Neuronal stem cell (in vitro differentiated cells): ENCODE results near the gene TOM1.

Source experiments
- DNase-seq: peaks from one replicate; pipeline ENCODE4 v3.0.0-alpha.2; 2013; ENCODE audit warnings: low spot score
- H2AFZ ChIP-seq: one replicate; pipeline ENCODE4 v1.6.1; 2013; ENCODE audit warnings: mild to moderate bottlenecking, low read length, inconsistent platforms
- H2AK5ac ChIP-seq: 2 replicates; pipeline ENCODE4 v1.6.1; 2013; ENCODE audit warnings: low read depth, mild to moderate bottlenecking, inconsistent platforms, low read length, moderate library complexity, mixed read lengths
- H2BK120ac ChIP-seq: 2 replicates; pipeline ENCODE4 v1.6.1; 2013; ENCODE audit warnings: low read depth, mild to moderate bottlenecking, inconsistent platforms, low read length, moderate library complexity, mixed read lengths
- H2BK12ac ChIP-seq: one replicate; pipeline ENCODE4 v1.6.1; 2013; ENCODE audit warnings: low read length, inconsistent platforms
- H2BK15ac ChIP-seq: 2 replicates; pipeline ENCODE4 v1.6.1; 2013; ENCODE audit warnings: mild to moderate bottlenecking, low read length, inconsistent platforms, mixed read lengths
- H2BK5ac ChIP-seq: one replicate; pipeline ENCODE4 v1.6.1; 2013; ENCODE audit warnings: inconsistent platforms, mild to moderate bottlenecking, low read length, moderate library complexity
- H3K14ac ChIP-seq: one replicate; pipeline ENCODE4 v1.6.1; 2013; ENCODE audit warnings: low read length, inconsistent platforms
- H3K18ac ChIP-seq: 2 replicates; pipeline ENCODE4 v1.6.1; 2013; ENCODE audit warnings: low read length, inconsistent platforms
- H3K23ac ChIP-seq: 2 replicates; pipeline ENCODE4 v1.6.1; 2013; ENCODE audit warnings: low read depth, mild to moderate bottlenecking, mixed read lengths, low read length, inconsistent platforms; ENCODE audit not compliant: poor library complexity
- H3K27ac ChIP-seq: replicated peaks from 3 replicates; pipeline ENCODE4 v1.5.1; 2013; ENCODE audit warnings: low read length, inconsistent platforms
- H3K27me3 ChIP-seq, 3 experiments: 2 replicates each; pipeline ENCODE4 v1.6.1; 2013; ENCODE audit warnings: low read length in 3 of 3, mild to moderate bottlenecking in 2 of 3, inconsistent platforms in 1 of 3, low read depth in 1 of 3, mixed read lengths in 1 of 3, moderate library complexity in 1 of 3; ENCODE audit not compliant: control insufficient read depth in 3 of 3, insufficient read depth in 3 of 3
- H3K36me3 ChIP-seq, 2 donors: replicated peaks in 1 of 2; 2 replicates each; pipeline ENCODE4 v1.6.1; 2013; ENCODE audit warnings: low read length in 2 of 2; ENCODE audit not compliant: control insufficient read depth in 2 of 2, insufficient read depth in 2 of 2
- H3K4ac ChIP-seq: 2 replicates; pipeline ENCODE4 v1.6.1; 2013; ENCODE audit warnings: inconsistent platforms, mild to moderate bottlenecking, low read length, moderate library complexity
- H3K4me1 ChIP-seq, 2 donors: 1 replicate in 1 of 2; 2 replicates in 1 of 2; pipeline ENCODE4 v1.6.1; 2013; ENCODE audit warnings: low read length in 2 of 2, low read depth in 1 of 2; ENCODE audit not compliant: control insufficient read depth in 2 of 2, insufficient read depth in 1 of 2
- H3K4me2 ChIP-seq: one replicate; pipeline ENCODE4 v1.6.1; 2013; ENCODE audit warnings: mild to moderate bottlenecking, low read length, inconsistent platforms; ENCODE audit not compliant: insufficient read depth, poor library complexity, severe bottlenecking
- H3K4me3 ChIP-seq, 2 donors: 2 replicates each; pipeline ENCODE4 v1.5.1; 2013; ENCODE audit warnings: low read length in 2 of 2, mild to moderate bottlenecking in 2 of 2, inconsistent platforms in 1 of 2, moderate library complexity in 1 of 2
- H3K79me1 ChIP-seq: one replicate; pipeline ENCODE4 v1.6.1; 2013; ENCODE audit warnings: low read depth, mild to moderate bottlenecking, inconsistent platforms, low read length, moderate library complexity
- H3K9ac ChIP-seq: one replicate; pipeline ENCODE4 v1.6.1; 2013; ENCODE audit warnings: mild to moderate bottlenecking, low read depth, low read length, inconsistent platforms; ENCODE audit not compliant: poor library complexity
- H3K9me3 ChIP-seq, 2 donors: replicated peaks in 1 of 2; 2 replicates each; pipeline versions ENCODE3 to v1.6.1; 2013; ENCODE audit warnings: low read length in 2 of 2, mild to moderate bottlenecking in 2 of 2, inconsistent platforms in 1 of 2, low read depth in 1 of 2, mixed read lengths in 1 of 2, moderate library complexity in 1 of 2; ENCODE audit not compliant: control insufficient read depth in 2 of 2, insufficient read depth in 1 of 2
- H4K8ac ChIP-seq: one replicate; pipeline ENCODE4 v1.6.1; 2013; ENCODE audit warnings: low read depth, mild to moderate bottlenecking, inconsistent platforms, low read length, moderate library complexity
- H4K91ac ChIP-seq: one replicate; pipeline ENCODE4 v1.6.1; 2013; ENCODE audit warnings: low read length, low read depth, mild to moderate bottlenecking, inconsistent platforms; ENCODE audit not compliant: poor library complexity
- WGBS, 2 donors: extraction: QIAGEN DNeasy Blood & Tissue Kit; methylation state at CpG; one replicate each; pipeline ENCODE4 v1.1.7; 2013; ENCODE audit warnings: missing lambda C conversion rate in 2 of 2, mixed read lengths in 1 of 2; ENCODE audit not compliant: insufficient read length in 2 of 2, insufficient replicate concordance in 1 of 2; ENCODE audit errors: extremely low coverage in 2 of 2; 5-methylcytosine and 5-hydroxymethylcytosine counted together

Gene TOM1

DNA sequence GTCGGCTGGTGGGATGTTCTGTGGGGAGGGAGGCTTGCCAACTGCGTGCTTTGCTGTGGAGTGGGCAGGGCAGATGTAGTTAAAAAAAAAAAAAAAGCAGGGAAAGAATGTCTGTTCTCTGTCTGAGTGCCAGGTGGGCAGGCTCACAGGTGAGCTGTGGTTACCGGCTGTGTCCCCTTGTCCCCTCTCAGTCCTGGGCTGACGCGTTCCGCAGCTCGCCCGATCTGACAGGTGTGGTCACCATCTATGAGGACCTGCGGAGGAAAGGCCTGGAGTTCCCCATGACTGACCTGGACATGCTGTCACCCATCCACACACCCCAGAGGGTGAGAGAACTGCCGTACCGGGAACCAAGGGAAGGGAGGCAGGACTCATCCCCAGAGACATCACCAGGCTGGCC is 23.6 kb downstream of the TOM1 start:
- no peak overlapping the region for H3K9ac ChIP-seq
- H2AK5ac ChIP-seq: no peak overlapping the region
- H3K18ac ChIP-seq: no peak overlapping the region
- no peak overlapping the region for H4K91ac ChIP-seq
- no peak overlapping the region for H3K4me2 ChIP-seq
- no peak overlapping the region for H2BK5ac ChIP-seq
- no peak overlapping the region for H3K4me3 ChIP-seq
- H3K23ac ChIP-seq: peak overlapping the region; percentile 40
- peaks cover 1% of the 10 kb centered on the region for H3K79me1 ChIP-seq
- no peak overlapping the region for H2BK12ac ChIP-seq
- H2AFZ ChIP-seq: no peak overlapping the region
- WGBS, 2 donors: no CpG with 5 or more reads among the region's 11 CpGs
- H3K4ac ChIP-seq: no peak overlapping the region
- no peak overlapping the region for H3K27ac ChIP-seq
- no peak overlapping the region for H3K14ac ChIP-seq
- H4K8ac ChIP-seq: no peak overlapping the region
- no peak overlapping the region for H2BK15ac ChIP-seq
- H3K36me3 ChIP-seq: peaks cover 32 to 45% of the 10 kb centered on the region in 2 donors
- DNase-seq: no peak
- H3K9me3 ChIP-seq: no peaks in the 10 kb centered on the region
- no peak overlapping the region for H2BK120ac ChIP-seq
- no peaks in the 10 kb centered on the region for H3K4me1 ChIP-seq
- no peaks in the 10 kb centered on the region for H3K27me3 ChIP-seq

- Histone ChIP-seq H3K27ac (no peak overlapping the region), H2BK5ac (no peak overlapping the region), H3K23ac (no peak overlapping the region), H2AFZ (no peak overlapping the region), H3K79me1 (peaks cover 1% of the 10 kb centered on the region), H2BK15ac (no peak overlapping the region), H3K4me2 (no peak overlapping the region), H2BK12ac (no peak overlapping the region), H3K18ac (no peak overlapping the region), H2AK5ac (no peak overlapping the region), H3K4me1 (no peaks in the 10 kb centered on the region), H3K4ac (no peak overlapping the region), H4K8ac (no peak overlapping the region), H4K91ac (no peak overlapping the region), H3K36me3 (peaks cover 33 to 47% of the 10 kb centered on the region in 2 donors), H3K14ac (no peak overlapping the region), H2BK120ac (no peak overlapping the region), H3K9ac (no peak overlapping the region), H3K4me3 (no peak overlapping the region), H3K27me3 (no peaks in the 10 kb centered on the region), H3K9me3 (no peaks in the 10 kb centered on the region)
- no CpG with 5 or more reads among the region's 5 CpGs for WGBS, 2 donors
- no peak for DNase-seq
Observed at GRCh38 chr22:35324067-35324466, 24.4 kb downstream of the TOM1 start.

DNA sequence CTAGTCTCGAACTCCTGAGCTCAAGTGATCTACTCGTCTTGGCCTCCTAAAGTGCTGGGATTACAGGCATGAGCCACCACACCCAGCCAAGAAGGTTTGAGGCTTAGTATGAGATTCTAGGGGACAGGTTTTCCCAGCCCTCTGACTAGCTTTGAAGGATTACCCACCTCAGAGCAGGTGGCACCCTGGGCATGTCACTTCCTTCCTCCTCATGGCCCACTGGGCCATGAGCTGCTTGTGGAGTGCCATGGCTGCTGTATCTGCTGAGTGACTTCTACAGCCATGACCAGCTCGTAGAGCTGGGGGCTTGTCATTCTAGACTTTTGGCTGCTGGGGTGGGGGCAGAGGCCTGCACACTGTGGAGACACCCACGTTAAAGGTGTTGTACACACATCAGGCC is 25.1 kb downstream of the TOM1 start:
- no peak overlapping the region for H2BK120ac ChIP-seq
- no peaks in the 10 kb centered on the region for H3K4me1 ChIP-seq
- H2AK5ac ChIP-seq: no peak overlapping the region
- no peak overlapping the region for H3K4me3 ChIP-seq
- H2BK15ac ChIP-seq: no peak overlapping the region
- no peak overlapping the region for H3K4ac ChIP-seq
- no peak overlapping the region for H3K14ac ChIP-seq
- H3K9ac ChIP-seq: no peak overlapping the region
- no peak overlapping the region for H3K4me2 ChIP-seq
- H3K79me1 ChIP-seq: peaks cover 1% of the 10 kb centered on the region
- peaks cover 32 to 50% of the 10 kb centered on the region in 2 donors for H3K36me3 ChIP-seq
- H2BK5ac ChIP-seq: no peak overlapping the region
- no peak overlapping the region for H3K27ac ChIP-seq
- H3K27me3 ChIP-seq: no peaks in the 10 kb centered on the region
- no peak overlapping the region for H2BK12ac ChIP-seq
- H4K91ac ChIP-seq: no peak overlapping the region
- no peak overlapping the region for H3K18ac ChIP-seq
- DNase-seq: no peak
- H3K9me3 ChIP-seq: no peaks in the 10 kb centered on the region
- no peak overlapping the region for H4K8ac ChIP-seq
- H3K23ac ChIP-seq: no peak overlapping the region
- WGBS, 2 donors: no CpG with 5 or more reads among the region's 4 CpGs
- H2AFZ ChIP-seq: no peak overlapping the region

DNA sequence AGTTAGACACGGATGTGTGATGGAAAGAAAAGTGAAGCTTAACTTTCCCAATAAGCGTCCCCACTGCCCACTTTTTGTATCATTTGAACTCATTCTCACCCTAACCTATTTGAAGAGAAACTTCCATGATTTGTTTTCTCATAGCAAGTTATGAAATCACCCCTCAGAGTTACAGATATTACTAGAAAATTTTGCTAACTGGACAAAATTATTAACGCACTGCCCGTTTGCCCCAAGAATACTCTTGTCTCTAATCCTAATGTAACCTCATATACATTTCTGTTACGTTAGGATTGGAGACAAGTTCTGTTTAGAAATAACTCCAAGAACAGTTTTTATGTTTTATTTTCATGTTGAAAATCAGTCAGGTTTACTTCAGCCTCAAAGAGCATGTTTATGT is 25.5 kb downstream of the TOM1 start:
- no peak overlapping the region for H3K9ac ChIP-seq
- no peaks in the 10 kb centered on the region for H3K9me3 ChIP-seq
- H2BK15ac ChIP-seq: no peak overlapping the region
- H3K36me3 ChIP-seq: peaks cover 32 to 52% of the 10 kb centered on the region in 2 donors
- DNase-seq: no peak
- H3K18ac ChIP-seq: no peak overlapping the region
- H2BK12ac ChIP-seq: no peak overlapping the region
- H3K79me1 ChIP-seq: peaks cover 1% of the 10 kb centered on the region
- H2BK5ac ChIP-seq: no peak overlapping the region
- WGBS, 2 donors: no CpG with 5 or more reads among the region's 5 CpGs
- H3K27ac ChIP-seq: no peak overlapping the region
- no peak overlapping the region for H2AK5ac ChIP-seq
- H2BK120ac ChIP-seq: no peak overlapping the region
- H3K23ac ChIP-seq: no peak overlapping the region
- no peak overlapping the region for H4K91ac ChIP-seq
- H3K4me1 ChIP-seq: no peaks in the 10 kb centered on the region
- H2AFZ ChIP-seq: no peak overlapping the region
- H3K4ac ChIP-seq: no peak overlapping the region
- no peak overlapping the region for H3K4me3 ChIP-seq
- H4K8ac ChIP-seq: no peak overlapping the region
- no peaks in the 10 kb centered on the region for H3K27me3 ChIP-seq
- H3K14ac ChIP-seq: no peak overlapping the region
- no peak overlapping the region for H3K4me2 ChIP-seq
